Natural killer cell (primary cell): Measurements from ENCODE around the gene FAM9B. TPM values are rescaled to one million over a fixed set of nuclear protein-coding genes. Genes with fewer than 3 reads are reported as not detected.

Experiments used
- ATAC-seq, 3 donors: fragments of 150-1000 bp in 2 of 3; fragments of 200-7000 bp in 1 of 3; cut with Tn5 transposase; 1 replicate in 1 of 3; 2 replicates in 2 of 3; pipeline ENCODE4 v1.10.0; 2021; ENCODE audit warnings: mild to moderate bottlenecking in 2 of 3, moderate library complexity in 2 of 3
- DNase-seq, 2 donors: peaks; one replicate each; pipeline versions ENCODE4 v3.0.0 to v3.0.0-alpha.2; 2013 to 2021; ENCODE audit warnings: mixed read lengths in 1 of 2
- H3K27ac ChIP-seq: one replicate; pipeline ENCODE4 v1.5.1; 2013; ENCODE audit warnings: mild to moderate bottlenecking, low read length
- H3K27me3 ChIP-seq: one replicate; pipeline ENCODE4 v1.6.1; 2013; ENCODE audit warnings: low read length; ENCODE audit not compliant: control insufficient read depth, insufficient read depth
- H3K36me3 ChIP-seq: one replicate; pipeline ENCODE4 v1.6.1; 2013; ENCODE audit warnings: low read length; ENCODE audit not compliant: control insufficient read depth, insufficient read depth
- H3K4me1 ChIP-seq: one replicate; pipeline ENCODE4 v1.6.1; 2013; ENCODE audit warnings: low read length; ENCODE audit not compliant: control insufficient read depth, insufficient read depth
- H3K4me3 ChIP-seq: one replicate; pipeline ENCODE4 v1.5.1; 2013; ENCODE audit warnings: low read length
- H3K9me3 ChIP-seq: one replicate; pipeline ENCODE4 v1.6.1; 2013; ENCODE audit warnings: low read length; ENCODE audit not compliant: control insufficient read depth, insufficient read depth
- H3K27ac Mint-ChIP-seq, 2 donors: one replicate each; pipeline ENCODE4 v1.8.0; 2022; ENCODE audit warnings: mild to moderate bottlenecking in 2 of 2, mixed read lengths in 2 of 2, moderate library complexity in 1 of 2
- H3K27me3 Mint-ChIP-seq, 2 donors: one replicate each; pipeline ENCODE4 v1.8.0; 2022; ENCODE audit warnings: low read depth in 2 of 2, mixed read lengths in 2 of 2
- H3K36me3 Mint-ChIP-seq: one replicate; pipeline ENCODE4 v1.8.0; 2022; ENCODE audit warnings: mixed read lengths
- H3K4me1 Mint-ChIP-seq, 2 donors: one replicate each; pipeline ENCODE4 v1.8.0; 2022; ENCODE audit warnings: mixed read lengths in 2 of 2
- H3K4me3 Mint-ChIP-seq: one replicate; pipeline ENCODE4 v1.8.0; 2022; ENCODE audit warnings: mild to moderate bottlenecking, moderate library complexity, mixed read lengths
- H3K9me3 Mint-ChIP-seq, 2 donors: one replicate each; pipeline ENCODE4 v1.8.0; 2022; ENCODE audit warnings: mixed read lengths in 2 of 2
- WGBS: methylation state at CpG from one replicate; pipeline ENCODE4 v1.1.7; 2013; ENCODE audit warnings: missing lambda C conversion rate; ENCODE audit not compliant: insufficient coverage; 5-methylcytosine and 5-hydroxymethylcytosine counted together
- intact Hi-C: fragments of 100-400 bp; cut with micrococcal nuclease; formaldehyde crosslinking; loops from one replicate; pipeline ENCODE4 v1.14.2; 2022
- total RNA-seq, 4 donors: library from RNA; stranded (reverse); fragments of 120-200 nt in 1 of 4; gene quantifications; one replicate each; pipeline versions ENCODE4 v1.2.3 to v1.2.4, GENCODE V29; 2013 to 2022
- TF ChIP-seq, protein P1 (sequence below): fragments of 200-600 bp; IDR thresholded peaks from one replicate; pipeline ENCODE4 v1.8.0; 2022; ENCODE audit warnings: antibody characterized with exemption

FAM9B gene
- total RNA-seq, 3 donors from 2014 or later (not counting 1 experiment from before 2014, with no cell fraction given), result 0.35 to 1.1 (median 0.42) TPM

DNA sequence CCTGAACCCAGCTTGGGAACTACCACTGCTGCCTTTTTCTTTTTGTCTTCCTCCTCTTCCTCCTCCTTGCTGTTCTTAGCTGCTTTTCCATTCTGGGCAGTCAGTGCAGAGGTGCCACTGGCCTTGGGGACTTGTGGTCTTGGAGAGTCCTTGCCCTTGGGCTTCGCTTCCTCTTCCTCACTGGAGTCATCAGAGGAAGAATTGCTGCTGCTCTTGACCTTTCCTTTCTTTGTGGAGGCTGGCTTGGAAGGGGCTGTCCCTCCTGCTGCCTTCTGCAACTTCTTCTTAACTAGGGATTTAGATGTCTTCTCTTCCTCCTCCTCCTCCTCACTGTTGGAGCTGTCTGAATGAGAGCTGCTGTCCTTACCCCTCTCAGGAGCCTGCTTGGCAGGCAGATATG is 53.2 kb downstream of the FAM9B start:
- peaks cover 9 to 46% of the 10 kb centered on the region in 2 donors for H3K27me3 Mint-ChIP-seq
- H3K27me3 ChIP-seq, result no peaks in the 10 kb centered on the region
- no peaks in the 10 kb centered on the region for H3K4me1 Mint-ChIP-seq
- no peaks in the 10 kb centered on the region for H3K9me3 Mint-ChIP-seq
- H3K36me3 ChIP-seq, result no peaks in the 10 kb centered on the region
- TF ChIP-seq, protein P1, sequence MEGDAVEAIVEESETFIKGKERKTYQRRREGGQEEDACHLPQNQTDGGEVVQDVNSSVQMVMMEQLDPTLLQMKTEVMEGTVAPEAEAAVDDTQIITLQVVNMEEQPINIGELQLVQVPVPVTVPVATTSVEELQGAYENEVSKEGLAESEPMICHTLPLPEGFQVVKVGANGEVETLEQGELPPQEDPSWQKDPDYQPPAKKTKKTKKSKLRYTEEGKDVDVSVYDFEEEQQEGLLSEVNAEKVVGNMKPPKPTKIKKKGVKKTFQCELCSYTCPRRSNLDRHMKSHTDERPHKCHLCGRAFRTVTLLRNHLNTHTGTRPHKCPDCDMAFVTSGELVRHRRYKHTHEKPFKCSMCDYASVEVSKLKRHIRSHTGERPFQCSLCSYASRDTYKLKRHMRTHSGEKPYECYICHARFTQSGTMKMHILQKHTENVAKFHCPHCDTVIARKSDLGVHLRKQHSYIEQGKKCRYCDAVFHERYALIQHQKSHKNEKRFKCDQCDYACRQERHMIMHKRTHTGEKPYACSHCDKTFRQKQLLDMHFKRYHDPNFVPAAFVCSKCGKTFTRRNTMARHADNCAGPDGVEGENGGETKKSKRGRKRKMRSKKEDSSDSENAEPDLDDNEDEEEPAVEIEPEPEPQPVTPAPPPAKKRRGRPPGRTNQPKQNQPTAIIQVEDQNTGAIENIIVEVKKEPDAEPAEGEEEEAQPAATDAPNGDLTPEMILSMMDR, result no peak
- no peak overlapping the region for H3K4me3 Mint-ChIP-seq
- no peaks in the 10 kb centered on the region for H3K9me3 ChIP-seq
- no peak overlapping the region for H3K4me3 ChIP-seq
- H3K27ac ChIP-seq, result no peak overlapping the region
- H3K36me3 Mint-ChIP-seq, result no peaks in the 10 kb centered on the region
- DNase-seq, result no peak
- H3K27ac Mint-ChIP-seq, result no peak overlapping the region
- no peaks in the 10 kb centered on the region for H3K4me1 ChIP-seq
- WGBS, result 83% methylated on average over 1 of the region's 1 CpG
- intact Hi-C loops, result no loop called here
- ATAC-seq, result no peak

Other genes with a start within 250 kb of the FAM9B start
- gene FAM9A, start 232.7 kb downstream of the FAM9B start, total RNA-seq, result not detected